Bronchial epithelial cell (primary cell): ENCODE results near the gene CALHM2. TPM values are rescaled to one million over a fixed set of nuclear protein-coding genes. Genes with fewer than 3 reads are reported as not detected.

Source experiments
- DNase-seq: peaks from one replicate; pipeline ENCODE4 v3.0.0-alpha.2; 2010; ENCODE audit warnings: low read depth
- FAIRE-seq: peaks from 2 replicates; lab custom pipeline; 2011; peaks lifted over from hg19 to GRCh38; lab: Jason Lieb, UNC
- H3K27me3 ChIP-seq: 2 replicates; pipeline ENCODE4 v1.5.1; 2011; ENCODE audit warnings: low read length; ENCODE audit not compliant: control insufficient read depth, insufficient read depth
- H3K36me3 ChIP-seq: 2 replicates; pipeline ENCODE4 v1.5.1; 2011; ENCODE audit warnings: low read length; ENCODE audit not compliant: control insufficient read depth, insufficient read depth
- H3K4me3 ChIP-seq: 2 replicates; pipeline ENCODE4 v1.5.1; 2011; ENCODE audit warnings: mild to moderate bottlenecking, low read depth, low read length, control low read depth
- total RNA-seq: library from RNA; depleted of rRNA; stranded (reverse); fragments of >200 nt; gene quantifications from 2 replicates; pipeline ENCODE4 v1.2.1, GENCODE V29; 2014
- TF ChIP-seq, protein P1 (sequence below): IDR thresholded peaks from 2 replicates; pipeline ENCODE4 v1.5.1; 2011; ENCODE audit warnings: mild to moderate bottlenecking, moderate library complexity, low read length, control low read depth, inconsistent platforms; ENCODE audit not compliant: insufficient read depth, severe bottlenecking

Gene CALHM2
- total RNA-seq, 1 donor from 2014 or later, result 0.53 TPM

DNA sequence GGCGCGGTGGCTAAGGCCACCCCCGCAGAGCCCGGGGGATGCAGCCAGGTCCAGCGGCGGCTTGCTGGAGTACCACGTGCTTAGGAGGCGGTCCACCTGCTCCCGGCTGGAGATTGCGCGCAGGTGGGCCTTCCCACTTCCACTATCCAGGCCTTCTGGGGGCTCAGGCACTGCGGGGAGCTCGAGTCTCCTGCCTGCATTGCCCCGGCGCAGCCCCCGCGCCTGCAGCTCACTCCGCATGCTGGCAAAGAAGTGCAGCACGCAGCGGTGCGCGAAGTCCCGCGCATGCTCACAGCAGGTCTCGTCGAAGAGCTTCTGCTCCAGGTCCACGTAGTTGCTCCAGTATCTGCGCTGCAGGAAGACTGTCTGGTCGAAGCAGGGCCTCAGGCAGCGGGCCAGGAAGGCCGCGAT is 21.1 kb upstream of the CALHM2 start:
- TF ChIP-seq, protein P1, sequence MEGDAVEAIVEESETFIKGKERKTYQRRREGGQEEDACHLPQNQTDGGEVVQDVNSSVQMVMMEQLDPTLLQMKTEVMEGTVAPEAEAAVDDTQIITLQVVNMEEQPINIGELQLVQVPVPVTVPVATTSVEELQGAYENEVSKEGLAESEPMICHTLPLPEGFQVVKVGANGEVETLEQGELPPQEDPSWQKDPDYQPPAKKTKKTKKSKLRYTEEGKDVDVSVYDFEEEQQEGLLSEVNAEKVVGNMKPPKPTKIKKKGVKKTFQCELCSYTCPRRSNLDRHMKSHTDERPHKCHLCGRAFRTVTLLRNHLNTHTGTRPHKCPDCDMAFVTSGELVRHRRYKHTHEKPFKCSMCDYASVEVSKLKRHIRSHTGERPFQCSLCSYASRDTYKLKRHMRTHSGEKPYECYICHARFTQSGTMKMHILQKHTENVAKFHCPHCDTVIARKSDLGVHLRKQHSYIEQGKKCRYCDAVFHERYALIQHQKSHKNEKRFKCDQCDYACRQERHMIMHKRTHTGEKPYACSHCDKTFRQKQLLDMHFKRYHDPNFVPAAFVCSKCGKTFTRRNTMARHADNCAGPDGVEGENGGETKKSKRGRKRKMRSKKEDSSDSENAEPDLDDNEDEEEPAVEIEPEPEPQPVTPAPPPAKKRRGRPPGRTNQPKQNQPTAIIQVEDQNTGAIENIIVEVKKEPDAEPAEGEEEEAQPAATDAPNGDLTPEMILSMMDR, result no peak
- no peaks in the 10 kb centered on the region for H3K36me3 ChIP-seq
- no peaks in the 10 kb centered on the region for H3K27me3 ChIP-seq
- H3K4me3 ChIP-seq, result no peak overlapping the region
- no peak for FAIRE-seq
- peak; percentile 18 for DNase-seq

- FAIRE-seq (no peak), DNase-seq (no peak)
- no peaks in the 10 kb centered on the region for H3K36me3 ChIP-seq
- TF ChIP-seq, protein P1, result no peak
- no peak overlapping the region for H3K4me3 ChIP-seq
- H3K27me3 ChIP-seq, result no peaks in the 10 kb centered on the region
These were observed 19.8 kb upstream of the CALHM2 start for GRCh38 chr10:103472005-103472404.

DNA sequence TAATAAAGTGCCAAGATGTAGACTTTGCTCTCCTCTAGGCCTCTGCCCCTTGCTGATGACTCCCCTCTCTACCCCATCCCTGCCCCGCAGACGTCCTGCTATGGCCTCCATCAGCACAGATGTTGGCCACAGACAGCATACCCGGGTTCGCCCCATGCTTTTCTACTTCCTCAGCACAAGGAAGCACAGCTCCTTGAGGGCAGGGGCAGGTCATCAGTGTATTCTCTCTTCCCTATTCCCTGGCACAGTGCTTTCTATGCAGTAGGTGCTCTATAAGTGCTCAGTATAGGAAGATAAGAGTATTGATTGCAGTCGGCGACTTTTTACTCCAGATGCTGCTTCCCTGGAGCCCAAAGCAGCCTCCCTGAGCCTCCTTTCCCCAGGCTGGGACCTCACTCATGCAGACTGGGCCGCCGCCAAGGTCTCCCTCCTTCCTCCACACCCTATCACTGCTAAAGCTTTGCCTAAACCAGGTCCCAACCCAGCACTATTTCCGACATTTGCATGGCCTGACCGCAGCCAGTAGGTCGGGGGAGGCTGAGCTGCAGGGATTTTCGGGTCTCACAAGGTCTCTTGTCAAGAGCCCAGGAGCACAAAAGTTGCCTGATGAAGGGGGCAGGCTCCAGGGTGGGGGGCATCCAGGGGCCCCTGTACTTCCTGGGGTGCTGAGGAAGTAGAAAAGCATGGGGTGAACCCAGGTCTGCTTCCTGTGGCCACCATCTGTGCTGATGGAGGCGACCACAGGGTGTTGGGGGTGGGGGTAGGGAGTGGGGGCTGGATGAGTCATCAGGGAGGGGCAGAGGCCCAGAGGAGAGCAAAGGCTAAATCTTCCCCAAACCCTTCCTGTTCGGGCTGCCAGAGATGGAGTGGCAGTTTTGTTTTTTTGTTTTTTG is 18.8 kb upstream of the CALHM2 start:
- FAIRE-seq, result no peak
- no peak overlapping the region for H3K4me3 ChIP-seq

DNA sequence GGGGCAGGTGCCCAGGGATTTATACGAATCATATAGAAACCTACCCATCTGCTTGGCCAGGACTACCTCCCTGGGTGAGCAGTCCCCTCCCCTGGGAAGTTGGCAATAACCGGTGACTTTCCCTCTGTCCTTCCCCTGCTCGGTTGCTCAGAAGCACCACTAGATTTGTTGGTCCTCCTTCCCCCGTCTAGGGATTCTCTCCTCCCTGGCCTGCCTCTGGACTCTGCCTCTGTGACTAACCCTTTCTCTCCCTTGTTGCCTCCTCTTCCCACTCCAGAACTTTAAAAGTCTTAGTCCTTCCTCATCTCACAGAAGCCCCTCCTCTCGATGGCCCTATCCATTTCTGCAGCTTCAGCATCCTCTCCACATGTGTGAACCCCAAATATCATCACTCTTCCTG is 17.0 kb upstream of the CALHM2 start:
- TF ChIP-seq, protein P1, result no peak
- no peak overlapping the region for H3K4me3 ChIP-seq
- no peak for DNase-seq
- no peaks in the 10 kb centered on the region for H3K36me3 ChIP-seq
- no peak for FAIRE-seq
- H3K27me3 ChIP-seq, result no peaks in the 10 kb centered on the region

More for the DNA sequence above, 18.8 kb upstream of the CALHM2 start:
- TF ChIP-seq, protein P1, result no peak
- Histone ChIP-seq H3K36me3 (no peaks in the 10 kb centered on the region), H3K27me3 (no peaks in the 10 kb centered on the region)
- DNase-seq, result no peak

GRCh38 chr10:103467406-103467805 is 15.2 kb upstream of the CALHM2 start:
- DNase-seq (no peak), FAIRE-seq (no peak)
- TF ChIP-seq, protein P1, result no peak
- H3K4me3 ChIP-seq, result no peak overlapping the region
- no peaks in the 10 kb centered on the region for H3K36me3 ChIP-seq
- H3K27me3 ChIP-seq, result no peaks in the 10 kb centered on the region
